AG08395 (cell line): Measurements from ENCODE around the gene CCDC38.
A peak's percentile ranks its signal among the peaks of the same experiment; 100 is the strongest.
"Not testable (repeated sequence)": the region's sequence is repeated elsewhere in the genome, so short reads cannot be mapped to it uniquely, and the experiment has no call there.

Source experiments
- DNase-seq: peaks from one replicate; pipeline ENCODE4 v3.0.0; 2012; ENCODE audit warnings: mixed read lengths, low spot score

CCDC38 gene

DNA sequence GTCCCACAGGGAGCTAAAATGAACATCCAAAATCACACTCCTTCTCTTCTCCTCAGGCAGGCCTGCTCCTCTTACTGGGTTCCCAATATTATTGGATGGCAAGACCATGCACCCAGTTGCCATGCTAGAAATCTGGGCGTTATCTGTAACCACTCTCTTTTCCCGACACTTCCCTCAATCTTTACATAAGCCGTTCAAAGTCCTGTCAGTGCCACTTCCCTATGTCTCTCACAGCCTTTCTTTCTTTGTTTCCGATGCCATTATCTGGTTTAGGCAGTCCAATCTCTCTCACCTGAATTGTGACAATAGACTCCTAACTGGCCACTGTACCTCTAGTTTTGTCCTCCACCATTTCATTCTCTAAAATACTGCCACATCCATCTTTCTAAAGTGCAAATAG, 59.5 kb downstream of the CCDC38 start:
- no peak for DNase-seq

DNA sequence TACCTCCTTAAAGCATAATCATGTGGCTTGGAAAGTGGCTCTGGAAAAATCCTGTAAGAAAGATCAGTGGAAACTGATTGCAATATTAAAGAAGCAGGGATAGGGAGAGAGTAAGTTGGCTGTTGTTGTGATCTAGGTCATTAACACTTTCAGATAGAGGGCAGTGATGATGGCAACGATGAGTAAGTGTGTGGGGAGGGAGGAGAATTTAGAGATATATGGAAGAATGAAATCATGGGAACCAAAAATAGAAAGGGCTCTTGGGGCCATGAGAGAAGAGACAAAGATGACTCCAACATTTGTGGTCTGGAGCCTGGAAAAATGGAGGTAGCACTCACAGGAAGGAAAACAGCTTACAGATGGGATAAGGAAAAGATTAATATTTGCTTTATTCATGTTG, 60.3 kb downstream of the CCDC38 start:
- DNase-seq = peak; percentile 43

GRCh38 chr12:95881331-95881955, 61.0 kb downstream of the CCDC38 start:
- DNase-seq = no peak

DNA sequence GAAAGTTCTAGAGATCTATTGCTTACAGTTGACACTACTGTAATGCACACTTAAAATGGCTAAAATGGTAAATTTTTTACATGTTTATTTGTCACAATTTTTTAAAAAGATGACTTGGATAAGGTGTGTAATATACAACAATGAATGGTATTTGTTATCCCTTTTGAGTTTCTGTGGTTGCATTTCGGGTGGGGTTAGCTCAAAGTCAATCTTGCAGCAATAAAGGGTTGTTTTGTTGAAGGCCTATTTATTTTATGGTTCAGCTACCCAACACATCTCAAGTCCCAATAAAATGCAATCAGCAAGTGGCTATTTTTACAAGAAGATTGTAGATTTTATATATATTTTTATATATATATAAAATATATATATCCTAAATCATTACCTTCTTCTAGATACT, 61.5 kb downstream of the CCDC38 start:
- no peak for DNase-seq

- no peak for DNase-seq
These were observed 64.8 kb downstream of the CCDC38 start for GRCh38 chr12:95877622-95878021.

- no peak for DNase-seq
These were observed 68.0 kb downstream of the CCDC38 start for GRCh38 chr12:95874452-95874851.

- DNase-seq = no peak
These were observed 71.5 kb downstream of the CCDC38 start for GRCh38 chr12:95870897-95871296.

- no peak for DNase-seq
These were observed 79.1 kb downstream of the CCDC38 start for GRCh38 chr12:95863337-95863736.

DNA sequence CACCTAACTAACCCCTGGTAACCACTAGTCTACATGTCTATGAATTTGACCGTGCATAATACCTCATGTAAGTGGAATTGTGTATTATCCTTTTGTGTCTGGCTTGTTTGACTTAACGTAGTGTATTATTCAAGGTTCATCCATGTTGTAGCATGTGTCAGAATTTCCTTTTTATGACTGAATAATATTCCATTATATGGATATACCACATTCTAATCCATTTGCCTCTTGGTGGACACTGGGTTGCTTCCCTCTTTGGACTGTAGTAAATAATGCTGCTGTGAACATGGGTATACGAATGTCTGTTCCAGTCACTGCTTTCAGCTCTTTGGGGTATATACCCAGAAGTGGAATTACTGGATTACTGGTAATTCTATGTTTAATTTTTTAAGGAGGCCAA, 80.4 kb downstream of the CCDC38 start:
- no peak for DNase-seq

GRCh38 chr12:95859947-95860850, 82.2 kb downstream of the CCDC38 start:
- DNase-seq = no peak

GRCh38 chr12:95859344-95859816, 83.0 kb downstream of the CCDC38 start:
- peak; percentile 5 for DNase-seq

GRCh38 chr12:95858451-95859343, 83.7 kb downstream of the CCDC38 start, which contains the start of gene SNRPF:
Gene SNRPF (plus strand): TSS chr12:95858952. CDS start chr12:95859074, 122 bp downstream.
- DNase-seq = peak; percentile 100

DNA sequence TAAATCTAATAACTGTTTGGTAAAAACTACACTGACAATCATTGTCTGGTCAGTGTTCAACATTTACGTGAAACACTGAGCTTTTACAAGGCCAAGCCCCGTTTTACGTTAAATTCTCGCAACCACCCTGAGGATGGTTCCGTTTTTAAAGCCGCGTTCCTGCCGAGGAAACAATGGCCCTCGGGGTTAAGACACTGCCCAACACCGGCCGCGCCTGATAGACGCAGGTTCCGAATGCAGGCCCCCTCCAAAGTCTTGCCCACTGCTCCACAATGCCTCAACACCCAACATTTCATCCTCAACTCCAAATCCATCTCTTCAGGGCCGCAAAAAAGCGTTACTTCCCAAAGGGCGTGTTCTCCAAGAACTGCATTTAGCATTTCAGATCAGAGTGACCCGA, 84.6 kb downstream of the CCDC38 start:
- no peak for DNase-seq

GRCh38 chr12:95857156-95857555, 85.3 kb downstream of the CCDC38 start:
- DNase-seq = no peak

DNA sequence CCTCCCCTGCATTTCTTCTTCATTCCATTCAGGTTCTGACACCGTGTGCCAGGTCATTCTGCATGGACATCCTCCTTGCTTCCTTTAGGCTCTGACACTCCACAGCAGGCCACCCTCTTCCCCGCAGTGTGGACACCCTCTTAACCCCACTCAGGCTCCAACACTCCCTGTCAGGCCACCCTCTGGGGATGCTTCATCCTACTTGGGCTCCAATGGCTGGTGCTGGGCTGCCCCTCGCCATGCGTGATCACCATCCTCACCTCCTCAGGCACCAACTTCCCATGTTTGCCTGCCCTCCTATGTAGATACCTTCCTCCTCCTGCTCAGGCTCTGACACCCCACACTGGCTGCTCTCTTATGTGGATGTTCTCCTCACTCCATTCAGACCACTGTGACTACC, 90.3 kb downstream of the CCDC38 start:
- DNase-seq = no peak

GRCh38 chr12:95851606-95852005, 90.8 kb downstream of the CCDC38 start:
- DNase-seq = no peak

DNA sequence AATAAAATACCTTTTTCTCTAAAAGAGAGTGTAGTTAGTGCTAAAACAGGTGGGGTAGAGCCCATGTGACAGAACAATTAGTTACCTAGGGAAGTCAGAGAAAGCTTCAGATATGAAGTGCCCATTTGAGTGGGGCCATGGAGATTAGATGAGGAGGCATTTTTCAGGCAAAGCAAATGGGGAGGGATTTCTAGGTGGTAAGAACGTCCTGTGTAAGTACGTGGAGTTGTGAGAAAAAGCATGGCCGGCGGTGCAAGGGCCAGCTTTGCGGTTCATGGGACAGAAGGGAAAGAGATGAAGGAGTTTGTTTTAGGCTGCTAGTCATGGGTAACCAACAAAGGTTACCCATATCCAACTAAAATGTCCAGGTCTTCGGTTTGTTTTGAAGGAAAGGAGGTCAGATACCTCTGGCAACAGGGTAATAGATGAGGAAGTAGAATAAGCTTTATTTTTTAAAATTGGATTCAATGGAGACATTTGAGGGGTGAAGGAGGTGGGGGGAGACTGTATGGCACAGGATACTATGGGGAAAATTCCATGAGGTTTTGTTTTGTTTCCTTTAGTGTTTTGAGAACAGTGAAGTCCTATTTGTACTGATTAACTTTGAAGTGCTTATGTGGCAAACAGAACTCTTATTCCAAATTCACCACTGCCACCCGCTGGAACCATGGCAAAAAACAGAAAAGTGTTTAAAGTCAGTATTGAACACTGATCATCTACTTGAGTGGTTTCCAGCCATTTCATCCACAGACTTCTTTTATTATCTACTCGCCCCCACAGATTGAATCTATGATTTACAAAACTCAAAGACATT, 93.6 kb downstream of the CCDC38 start:
- peak; percentile 32 for DNase-seq

- DNase-seq = not testable (repeated sequence)
These were observed 100.0 kb downstream of the CCDC38 start for GRCh38 chr12:95842426-95842825.

DNA sequence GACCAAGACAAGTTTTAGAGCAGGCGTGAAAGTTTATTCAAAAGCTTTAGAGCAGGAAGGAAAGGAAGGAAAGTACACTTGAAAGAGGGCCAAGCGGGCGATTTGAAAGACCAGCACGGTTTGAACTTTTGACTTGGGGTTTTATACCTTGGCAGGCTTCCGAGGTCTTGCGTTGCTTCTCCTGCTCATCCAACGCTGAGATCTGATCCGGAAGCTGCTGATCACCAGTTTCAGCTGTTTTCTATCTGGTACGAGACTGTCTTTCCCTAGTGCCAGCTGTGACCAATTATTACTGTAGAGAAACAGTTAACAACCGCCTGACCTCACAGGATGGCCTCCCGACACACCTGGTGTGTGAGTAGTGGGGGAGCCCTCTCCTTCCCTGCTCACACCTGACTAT, 104.3 kb downstream of the CCDC38 start:
- DNase-seq = peak; percentile 7

DNA sequence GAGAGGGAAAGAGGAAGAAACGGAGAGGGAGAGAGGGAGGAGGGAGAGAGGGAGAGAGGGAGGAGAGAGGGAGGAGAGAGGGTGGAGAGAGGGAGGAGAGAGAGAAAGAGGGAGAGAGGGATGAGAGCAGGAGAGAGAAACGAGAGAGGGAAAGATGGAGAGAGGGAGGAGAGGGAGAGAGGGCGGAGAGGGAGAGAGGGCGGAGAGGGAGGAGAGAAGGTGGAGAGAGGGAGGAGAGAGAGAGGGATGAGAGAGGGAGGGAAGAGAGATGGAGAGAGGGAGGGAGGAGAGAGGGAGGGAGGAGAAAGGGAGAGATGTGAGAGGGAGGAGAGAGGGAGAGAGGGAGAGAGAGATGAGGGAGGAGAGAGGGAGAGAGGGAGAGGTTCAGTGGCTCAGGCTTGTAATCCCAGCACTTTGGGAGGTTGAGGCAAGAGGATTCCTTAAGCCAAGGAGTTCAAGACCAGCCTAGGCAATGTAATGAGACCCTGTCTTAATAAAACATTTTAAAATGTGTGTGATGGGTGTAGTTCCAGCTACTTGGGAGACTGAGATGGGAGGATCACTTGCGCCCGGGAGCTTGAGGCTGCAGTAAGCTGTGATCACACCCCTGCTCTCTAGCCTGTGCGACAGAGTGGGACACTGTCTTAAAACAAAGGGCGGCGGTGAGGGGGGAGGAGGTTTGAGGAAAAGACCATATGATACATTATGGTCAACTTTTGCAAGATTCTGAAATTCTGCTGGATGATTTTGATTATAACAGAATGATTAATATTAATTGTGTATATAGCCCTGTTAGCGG, 105.0 kb downstream of the CCDC38 start:
- no peak for DNase-seq
